GM18873 (cell line): ENCODE measurements around the gene HEBP1.

ENCODE experiments used
- ATAC-seq: cut with Tn5 transposase; IDR thresholded peaks from one replicate; pipeline ENCODE4 v1.9.1; 2021; ENCODE audit warnings: mild to moderate bottlenecking, moderate library complexity, moderate number of reproducible peaks; ENCODE audit not compliant: unreplicated experiment, low FRiP score

Gene HEBP1

GRCh38 chr12:12992418-12993130 lies 7.5 kb downstream of the HEBP1 start:
- no peak for ATAC-seq

- no peak for ATAC-seq
Measured at GRCh38 chr12:12990700-12991468, 9.2 kb downstream of the HEBP1 start.

- no peak for ATAC-seq
Measured at GRCh38 chr12:12987421-12987820, 12.6 kb downstream of the HEBP1 start.

- no peak for ATAC-seq
Measured at GRCh38 chr12:12986775-12987331, 13.2 kb downstream of the HEBP1 start.

DNA sequence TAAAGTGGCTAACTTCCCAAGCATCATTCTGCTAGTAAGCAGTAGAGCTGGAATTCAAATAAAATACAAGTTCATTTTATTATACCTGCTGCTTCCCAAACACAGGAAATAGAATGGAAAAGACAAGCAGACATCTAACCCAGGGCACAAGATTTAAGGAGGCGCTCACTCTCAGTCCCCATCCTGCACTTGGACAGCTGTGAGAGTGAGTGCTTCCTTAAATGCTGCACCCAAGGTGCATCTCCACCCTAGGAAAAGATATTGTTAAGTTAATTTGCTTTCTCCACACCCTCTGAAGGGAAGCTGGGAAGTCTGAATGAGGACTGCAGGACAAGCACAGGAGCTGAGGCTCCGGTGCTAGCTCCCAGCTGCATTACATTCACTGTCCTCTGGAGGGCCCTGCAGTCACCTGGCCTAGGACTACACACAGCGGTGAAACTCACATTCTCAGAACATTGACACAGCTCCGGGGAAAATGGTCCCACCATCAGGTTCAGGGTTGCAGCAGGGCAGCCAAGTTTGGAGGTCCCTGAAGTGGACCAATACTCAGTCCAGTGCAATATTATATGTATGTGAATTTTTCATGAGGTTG lies 14.2 kb downstream of the HEBP1 start:
- no peak for ATAC-seq

DNA sequence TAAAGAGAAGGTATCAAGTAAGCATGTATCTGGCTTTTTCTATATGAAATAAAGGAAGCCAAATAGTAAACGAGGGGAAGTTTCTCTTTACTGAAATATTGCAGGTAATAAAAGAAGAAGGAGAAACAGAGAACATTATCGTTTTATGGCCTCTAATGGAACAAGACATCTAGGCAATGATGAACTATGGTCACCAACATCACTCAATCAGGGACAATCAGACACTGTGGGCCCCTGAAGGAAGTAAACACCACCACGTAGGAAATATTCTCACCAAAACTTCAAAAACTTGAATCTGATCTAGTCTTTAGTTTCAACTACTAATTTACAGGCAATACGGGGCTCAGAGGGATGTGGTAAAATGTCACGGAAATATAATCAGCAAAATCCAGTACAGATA lies 15.9 kb downstream of the HEBP1 start:
- no peak for ATAC-seq

- ATAC-seq: no peak
Measured at GRCh38 chr12:12983420-12984035, 16.5 kb downstream of the HEBP1 start.

DNA sequence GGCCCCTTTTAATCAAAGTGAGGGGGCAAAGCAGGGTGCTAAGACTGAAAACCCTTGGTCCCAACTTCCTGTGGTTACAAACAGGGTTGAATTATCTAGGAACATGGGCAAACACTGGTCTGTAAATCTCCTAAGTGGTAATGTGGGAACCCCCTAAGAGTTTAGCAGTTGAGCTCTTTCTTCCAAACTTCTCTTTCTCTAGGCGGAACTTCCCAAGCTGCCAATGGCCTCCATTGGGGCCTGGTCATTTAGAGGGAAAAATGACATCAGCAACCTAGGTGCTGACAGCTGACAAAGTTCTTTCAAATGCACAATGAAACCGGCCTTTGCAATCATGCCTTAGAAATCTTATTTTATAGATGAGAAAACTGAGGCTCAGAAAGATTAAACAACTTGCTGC lies 17.7 kb downstream of the HEBP1 start:
- ATAC-seq: no peak

DNA sequence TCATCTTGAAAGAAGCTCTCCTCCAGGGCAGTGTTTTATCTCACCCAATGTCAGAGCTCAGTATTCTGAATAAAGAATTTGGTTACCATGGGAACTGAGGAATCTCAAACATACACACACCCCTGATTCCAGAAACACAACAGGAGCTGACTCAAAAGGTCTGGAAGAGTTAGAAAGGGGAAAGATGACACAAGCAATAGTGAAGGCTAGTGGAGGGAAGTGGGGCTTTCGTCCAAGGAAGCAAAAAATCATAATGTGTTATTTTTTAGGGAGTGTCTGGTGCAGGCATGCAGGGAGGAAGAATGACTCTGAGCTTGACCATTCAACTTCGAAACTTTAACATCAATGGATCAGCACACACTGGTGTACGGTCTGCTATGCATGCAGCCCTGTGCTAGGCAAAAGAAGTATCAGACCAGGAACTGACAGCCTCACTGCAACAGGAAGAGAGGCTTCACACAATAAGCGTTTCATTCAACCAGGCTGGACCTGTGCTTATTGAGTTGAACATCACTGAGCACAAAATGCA lies 20.3 kb downstream of the HEBP1 start:
- no peak for ATAC-seq

DNA sequence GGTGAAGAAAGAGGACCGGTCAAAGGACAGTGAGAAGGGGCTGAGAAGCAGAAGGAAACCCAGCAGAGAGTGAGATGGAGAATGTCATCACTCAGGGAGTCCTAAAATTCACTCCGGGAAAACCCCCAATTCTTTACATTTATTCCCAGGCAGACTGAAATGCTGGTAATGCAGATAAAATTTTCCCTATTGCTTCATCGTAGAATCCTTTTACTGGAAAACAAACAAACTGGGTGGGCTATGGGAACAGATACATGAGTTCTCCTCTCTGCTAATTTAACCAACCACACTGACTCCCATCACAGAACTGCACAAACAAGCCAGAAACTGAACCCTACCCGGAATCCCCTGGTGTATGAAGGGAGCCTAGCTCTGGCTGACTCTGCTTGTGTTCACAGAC lies 20.9 kb downstream of the HEBP1 start:
- ATAC-seq: no peak

DNA sequence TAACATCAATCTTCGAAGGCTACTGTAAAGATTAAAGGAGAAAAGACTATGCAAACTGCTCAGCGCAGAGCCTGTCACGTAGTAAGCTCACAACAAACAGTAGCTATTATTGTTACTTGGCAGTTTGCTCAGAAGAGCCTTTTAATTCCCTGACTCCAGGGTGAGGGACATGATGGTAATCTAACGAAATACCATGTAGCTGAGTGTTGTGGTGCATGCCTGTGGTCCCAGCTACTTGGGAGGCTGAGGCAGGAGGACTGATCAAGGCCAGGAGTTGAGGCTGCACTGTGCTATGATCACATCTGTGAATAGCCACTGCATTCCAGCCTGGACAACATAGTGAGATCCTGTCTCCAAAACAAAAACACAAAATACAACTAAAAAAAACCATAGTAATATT lies 22.8 kb downstream of the HEBP1 start:
- no peak for ATAC-seq

DNA sequence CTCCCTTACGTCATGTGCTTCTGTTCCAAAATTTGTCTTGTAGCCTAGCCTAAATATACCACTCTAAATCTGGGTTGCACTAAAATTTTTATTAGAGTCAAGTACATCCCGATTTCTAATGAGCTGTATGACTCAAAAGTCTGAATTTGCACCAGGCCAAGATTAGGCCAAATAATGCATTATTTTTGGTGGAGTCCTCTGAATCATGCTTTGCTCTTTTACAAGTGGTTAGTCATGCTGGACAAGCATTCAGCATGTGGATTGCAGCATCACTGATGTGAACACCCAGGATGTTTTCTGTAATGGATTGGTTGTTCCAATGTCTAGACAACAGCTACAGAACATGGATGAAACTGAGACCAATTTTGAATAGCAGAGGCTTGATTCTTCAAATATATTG lies 23.7 kb downstream of the HEBP1 start:
- no peak for ATAC-seq

- no peak for ATAC-seq
Measured at GRCh38 chr12:12975322-12976077, 24.6 kb downstream of the HEBP1 start.

DNA sequence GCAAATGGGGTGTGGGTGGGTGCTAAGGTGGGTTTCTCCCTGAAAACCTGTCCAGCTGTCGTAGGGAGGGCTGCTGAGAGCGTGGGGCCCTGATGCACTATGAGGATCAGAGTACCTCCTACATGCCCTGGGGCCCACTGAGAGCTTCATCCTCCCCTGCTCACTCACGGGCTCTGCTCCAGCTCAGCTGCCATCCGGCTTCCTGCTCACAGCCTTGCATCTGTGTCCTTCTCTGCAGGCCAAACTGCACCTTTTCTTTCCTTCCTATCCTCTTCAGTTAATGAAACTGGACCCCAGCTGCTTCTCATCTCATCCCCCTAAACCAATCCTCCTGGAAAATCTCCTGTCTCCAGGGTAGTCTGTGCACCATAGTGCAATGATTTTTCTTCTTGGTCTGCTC lies 25.9 kb downstream of the HEBP1 start:
- ATAC-seq: no peak

DNA sequence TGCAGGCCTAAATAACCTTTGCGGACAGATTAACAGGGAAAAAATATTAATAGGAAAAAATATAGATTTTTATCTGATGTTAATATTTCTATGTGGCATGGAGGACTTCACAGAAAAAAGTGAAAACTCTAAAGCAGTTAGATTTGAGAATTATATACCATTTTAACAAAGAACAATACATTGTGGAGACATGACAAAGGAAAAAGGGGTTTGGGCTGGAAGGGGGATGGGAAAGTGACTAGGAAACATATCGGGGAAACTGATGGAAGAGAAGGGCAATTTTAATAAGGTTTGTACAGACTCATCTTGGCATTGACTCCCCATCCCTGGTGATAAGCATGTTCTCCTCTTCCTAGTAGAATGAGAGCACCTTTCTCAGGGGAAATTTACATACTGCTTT lies 27.0 kb downstream of the HEBP1 start:
- no peak for ATAC-seq

DNA sequence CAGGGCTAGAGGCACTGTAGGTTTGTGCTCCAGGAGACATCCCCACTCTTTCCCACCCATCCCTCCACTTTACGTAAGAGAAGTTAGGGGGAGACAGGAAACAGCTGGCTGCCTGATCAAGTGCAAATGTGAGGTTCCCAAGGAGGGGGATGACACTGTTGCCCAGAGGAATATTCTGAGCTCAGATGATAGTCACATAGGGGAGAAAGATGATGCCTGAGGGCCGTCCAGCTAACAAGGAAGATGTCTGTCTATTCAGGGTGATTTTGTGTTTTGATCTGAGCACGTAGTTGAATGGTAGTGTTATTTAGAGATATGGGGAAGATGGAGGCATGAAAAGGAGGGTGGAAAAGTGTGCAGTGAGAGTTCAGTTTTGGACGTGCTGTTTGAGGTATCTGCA lies 34.2 kb downstream of the HEBP1 start:
- no peak for ATAC-seq

DNA sequence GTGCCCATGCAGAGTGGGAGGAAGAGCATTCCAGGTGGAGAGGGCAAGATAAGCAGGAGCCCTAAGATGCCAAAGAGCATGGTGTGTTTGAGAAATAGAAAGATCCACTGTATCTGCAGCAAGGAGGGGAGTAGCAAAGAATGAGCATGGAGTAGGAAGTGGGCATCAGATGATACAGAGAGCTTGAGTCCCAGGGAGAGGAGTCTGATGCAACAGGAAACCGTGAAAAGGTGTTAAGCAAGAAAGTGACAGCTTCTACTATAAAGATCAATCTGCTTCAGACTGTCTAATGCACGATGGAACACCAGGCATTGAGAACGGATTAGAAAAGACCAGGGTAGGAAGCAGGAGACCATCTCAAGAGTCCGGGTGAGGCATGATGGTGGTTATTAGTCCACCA lies 35.8 kb downstream of the HEBP1 start:
- no peak for ATAC-seq

GRCh38 chr12:12960639-12961209 lies 39.3 kb downstream of the HEBP1 start:
- ATAC-seq: no peak

DNA sequence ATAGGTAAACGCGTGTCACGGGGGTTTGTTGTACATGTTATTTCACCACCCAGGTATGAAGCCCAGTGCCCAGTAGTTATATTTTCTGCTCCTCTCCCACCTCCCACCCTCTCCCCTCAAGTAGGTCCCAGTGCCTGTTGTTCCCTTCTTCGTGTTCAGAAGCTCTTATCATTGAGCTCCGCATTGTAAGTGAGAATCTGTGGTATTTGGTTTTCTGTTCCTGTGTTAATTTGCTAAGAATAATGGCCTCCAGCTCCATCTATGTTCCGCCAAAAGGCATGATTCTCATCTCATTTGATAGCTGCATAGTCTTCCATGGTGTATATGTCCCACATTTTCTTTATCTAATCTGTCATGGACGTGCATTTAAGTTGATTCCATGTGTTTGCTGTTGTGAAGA lies 41.2 kb downstream of the HEBP1 start:
- ATAC-seq: no peak
